ENCODE results near the gene PRR18.
A peak's percentile ranks its signal among the peaks of the same experiment; 100 is the strongest.
"Not testable (repeated sequence)": the region's sequence is repeated elsewhere in the genome, so short reads cannot be mapped to it uniquely, and the experiment has no call there.

PRR18 gene

GRCh38 chr6:166308033-166308768, at the start of gene PRR18:
PRR18 (minus strand) TSS chr6:166308392; CDS start chr6:166308142, 250 bp downstream.
- Histone ChIP-seq H3K36me3 (ENCODE audit: insufficient read depth, low read length) (no peaks in the 10 kb centered on the region), H3K4me1 (ENCODE audit: control insufficient read depth, insufficient read depth, low read length, unreplicated experiment) (no peaks in the 10 kb centered on the region), H3K79me2 (ENCODE audit: control insufficient read depth, insufficient read depth, low read length, unreplicated experiment) (no peaks in the 10 kb centered on the region), H2AFZ (ENCODE audit: low read length, unreplicated experiment) (peak within 1 kb of the TSS; percentile 60), H3K4me3 (ENCODE audit: low read depth, low read length) (peak within 1 kb of the TSS; percentile 67), H3K27me3 (ENCODE audit: insufficient read depth, low read length) (peaks cover 68% of the 10 kb centered on the region), H3K27ac (ENCODE audit: low read depth, low read length) (no peak within 1 kb of the TSS)

GRCh38 chr6:166355552-166355951, 47.4 kb upstream of the PRR18 start:
- Histone ChIP-seq H3K4me3 (ENCODE audit: low read depth, low read length) (no peak overlapping the region), H3K4me1 (ENCODE audit: control insufficient read depth, insufficient read depth, low read length, unreplicated experiment) (peaks cover 3% of the 10 kb centered on the region), H2AFZ (ENCODE audit: low read length, unreplicated experiment) (no peak overlapping the region), H3K27ac (ENCODE audit: low read depth, low read length) (no peak overlapping the region), H3K79me2 (ENCODE audit: control insufficient read depth, insufficient read depth, low read length, unreplicated experiment) (no peaks in the 10 kb centered on the region), H3K27me3 (ENCODE audit: insufficient read depth, low read length) (peaks cover 79% of the 10 kb centered on the region), H3K36me3 (ENCODE audit: insufficient read depth, low read length) (no peaks in the 10 kb centered on the region)

GRCh38 chr6:166354965-166355364, 46.8 kb upstream of the PRR18 start:
- Histone ChIP-seq H3K36me3 (ENCODE audit: insufficient read depth, low read length) (no peaks in the 10 kb centered on the region), H2AFZ (ENCODE audit: low read length, unreplicated experiment) (no peak overlapping the region), H3K4me3 (ENCODE audit: low read depth, low read length) (no peak overlapping the region), H3K4me1 (ENCODE audit: control insufficient read depth, insufficient read depth, low read length, unreplicated experiment) (no peaks in the 10 kb centered on the region), H3K27ac (ENCODE audit: low read depth, low read length) (no peak overlapping the region), H3K79me2 (ENCODE audit: control insufficient read depth, insufficient read depth, low read length, unreplicated experiment) (no peaks in the 10 kb centered on the region), H3K27me3 (ENCODE audit: insufficient read depth, low read length) (peaks cover 84% of the 10 kb centered on the region)

GRCh38 chr6:166354143-166354542, 46.0 kb upstream of the PRR18 start:
- Histone ChIP-seq H3K79me2 (ENCODE audit: control insufficient read depth, insufficient read depth, low read length, unreplicated experiment) (no peaks in the 10 kb centered on the region), H2AFZ (ENCODE audit: low read length, unreplicated experiment) (no peak overlapping the region), H3K4me1 (ENCODE audit: control insufficient read depth, insufficient read depth, low read length, unreplicated experiment) (no peaks in the 10 kb centered on the region), H3K4me3 (ENCODE audit: low read depth, low read length) (no peak overlapping the region), H3K27ac (ENCODE audit: low read depth, low read length) (no peak overlapping the region), H3K36me3 (ENCODE audit: insufficient read depth, low read length) (no peaks in the 10 kb centered on the region), H3K27me3 (ENCODE audit: insufficient read depth, low read length) (peaks cover 76% of the 10 kb centered on the region)

GRCh38 chr6:166353507-166353906, 45.3 kb upstream of the PRR18 start:
- Histone ChIP-seq H3K27me3 (ENCODE audit: insufficient read depth, low read length) (peaks cover 71% of the 10 kb centered on the region), H2AFZ (ENCODE audit: low read length, unreplicated experiment) (no peak overlapping the region), H3K79me2 (ENCODE audit: control insufficient read depth, insufficient read depth, low read length, unreplicated experiment) (no peaks in the 10 kb centered on the region), H3K4me3 (ENCODE audit: low read depth, low read length) (no peak overlapping the region), H3K36me3 (ENCODE audit: insufficient read depth, low read length) (no peaks in the 10 kb centered on the region), H3K4me1 (ENCODE audit: control insufficient read depth, insufficient read depth, low read length, unreplicated experiment) (no peaks in the 10 kb centered on the region), H3K27ac (ENCODE audit: low read depth, low read length) (no peak overlapping the region)

GRCh38 chr6:166352923-166353322, 44.7 kb upstream of the PRR18 start:
- peaks cover 65% of the 10 kb centered on the region for H3K27me3 ChIP-seq (ENCODE audit: insufficient read depth, low read length)
- no peaks in the 10 kb centered on the region for H3K36me3 ChIP-seq (ENCODE audit: insufficient read depth, low read length)
- H3K4me1 ChIP-seq (ENCODE audit: control insufficient read depth, insufficient read depth, low read length, unreplicated experiment) = no peaks in the 10 kb centered on the region
- H3K4me3 ChIP-seq (ENCODE audit: low read depth, low read length) = no peak overlapping the region
- no peaks in the 10 kb centered on the region for H3K79me2 ChIP-seq (ENCODE audit: control insufficient read depth, insufficient read depth, low read length, unreplicated experiment)
- no peak overlapping the region for H3K27ac ChIP-seq (ENCODE audit: low read depth, low read length)
- H2AFZ ChIP-seq (ENCODE audit: low read length, unreplicated experiment) = no peak overlapping the region

- Histone ChIP-seq H3K36me3 (ENCODE audit: insufficient read depth, low read length) (no peaks in the 10 kb centered on the region), H3K27me3 (ENCODE audit: insufficient read depth, low read length) (peaks cover 59% of the 10 kb centered on the region), H2AFZ (ENCODE audit: low read length, unreplicated experiment) (no peak overlapping the region), H3K4me3 (ENCODE audit: low read depth, low read length) (no peak overlapping the region), H3K27ac (ENCODE audit: low read depth, low read length) (no peak overlapping the region), H3K4me1 (ENCODE audit: control insufficient read depth, insufficient read depth, low read length, unreplicated experiment) (no peaks in the 10 kb centered on the region), H3K79me2 (ENCODE audit: control insufficient read depth, insufficient read depth, low read length, unreplicated experiment) (no peaks in the 10 kb centered on the region)
These were observed 43.6 kb upstream of the PRR18 start for GRCh38 chr6:166351715-166352285.

- Histone ChIP-seq H3K4me3 (ENCODE audit: low read depth, low read length) (no peak overlapping the region), H3K27me3 (ENCODE audit: insufficient read depth, low read length) (peaks cover 37% of the 10 kb centered on the region), H3K27ac (ENCODE audit: low read depth, low read length) (no peak overlapping the region), H3K79me2 (ENCODE audit: control insufficient read depth, insufficient read depth, low read length, unreplicated experiment) (no peaks in the 10 kb centered on the region), H2AFZ (ENCODE audit: low read length, unreplicated experiment) (no peak overlapping the region), H3K4me1 (ENCODE audit: control insufficient read depth, insufficient read depth, low read length, unreplicated experiment) (no peaks in the 10 kb centered on the region), H3K36me3 (ENCODE audit: insufficient read depth, low read length) (no peaks in the 10 kb centered on the region)
These were observed 40.2 kb upstream of the PRR18 start for GRCh38 chr6:166348305-166348949.

GRCh38 chr6:166346965-166347364, 38.8 kb upstream of the PRR18 start:
- Histone ChIP-seq H3K36me3 (ENCODE audit: insufficient read depth, low read length) (no peaks in the 10 kb centered on the region), H3K27ac (ENCODE audit: low read depth, low read length) (no peak overlapping the region), H3K4me1 (ENCODE audit: control insufficient read depth, insufficient read depth, low read length, unreplicated experiment) (no peaks in the 10 kb centered on the region), H3K27me3 (ENCODE audit: insufficient read depth, low read length) (peaks cover 27% of the 10 kb centered on the region), H3K4me3 (ENCODE audit: low read depth, low read length) (no peak overlapping the region), H2AFZ (ENCODE audit: low read length, unreplicated experiment) (no peak overlapping the region), H3K79me2 (ENCODE audit: control insufficient read depth, insufficient read depth, low read length, unreplicated experiment) (peaks cover 4% of the 10 kb centered on the region)

GRCh38 chr6:166346449-166346848, 38.3 kb upstream of the PRR18 start:
- Histone ChIP-seq H3K36me3 (ENCODE audit: insufficient read depth, low read length) (no peaks in the 10 kb centered on the region), H2AFZ (ENCODE audit: low read length, unreplicated experiment) (no peak overlapping the region), H3K27me3 (ENCODE audit: insufficient read depth, low read length) (peaks cover 25% of the 10 kb centered on the region), H3K4me1 (ENCODE audit: control insufficient read depth, insufficient read depth, low read length, unreplicated experiment) (no peaks in the 10 kb centered on the region), H3K27ac (ENCODE audit: low read depth, low read length) (no peak overlapping the region), H3K4me3 (ENCODE audit: low read depth, low read length) (no peak overlapping the region), H3K79me2 (ENCODE audit: control insufficient read depth, insufficient read depth, low read length, unreplicated experiment) (peaks cover 9% of the 10 kb centered on the region)

- not testable (repeated sequence) for H3K27ac ChIP-seq (ENCODE audit: low read depth, low read length); H3K4me1 ChIP-seq (ENCODE audit: control insufficient read depth, insufficient read depth, low read length, unreplicated experiment); H3K4me3 ChIP-seq (ENCODE audit: low read depth, low read length); H3K36me3 ChIP-seq (ENCODE audit: insufficient read depth, low read length); H2AFZ ChIP-seq (ENCODE audit: low read length, unreplicated experiment)
- H3K79me2 ChIP-seq (ENCODE audit: control insufficient read depth, insufficient read depth, low read length, unreplicated experiment) = peaks cover 17% of the 10 kb centered on the region
- H3K27me3 ChIP-seq (ENCODE audit: insufficient read depth, low read length) = peaks cover 17% of the 10 kb centered on the region
These were observed 37.5 kb upstream of the PRR18 start for GRCh38 chr6:166345672-166346071.
